A549 treated with DMSO at 1 μM for 4 hours (cell line): ENCODE data around the gene ZNF133. TPM values are rescaled to one million over a fixed set of nuclear protein-coding genes. Genes with fewer than 3 reads are reported as not detected.

Experiments
- total RNA-seq: library from RNA; stranded (reverse); fragments of 200-300 nt; extraction: Qiagen RNA extraction; gene quantifications from 5 replicates; pipeline ENCODE4 v1.2.3, GENCODE V29; 2022; ENCODE audit warnings: low read depth

Gene ZNF133
- total RNA-seq = 9.5 to 14.8 TPM (median 10.1 TPM) in 5 replicates

GRCh38 chr20:18287915-18288748 lies at the start of gene ZNF133:
ZNF133 (plus strand) TSS chr20:18288527; CDS start chr20:18305687, 17,160 bp downstream.

Other genes with a start within 250 kb of the ZNF133 start
- gene OVOL2, start 230.6 kb upstream of the ZNF133 start, total RNA-seq = 0.10 to 0.20 TPM (median 0.13 TPM) in 3 of 5 replicates, not detected in the others
- gene KAT14, start 150.7 kb upstream of the ZNF133 start, total RNA-seq = 9.5 to 10.8 TPM (median 10.1 TPM) in 5 replicates
- gene PET117, start 150.7 kb upstream of the ZNF133 start, total RNA-seq = 21.6 to 29.7 TPM (median 26.5 TPM) in 5 replicates
- gene DZANK1, start 178.5 kb downstream of the ZNF133 start, total RNA-seq = 2.8 to 3.2 TPM (median 2.8 TPM) in 5 replicates
- gene POLR3F, start 178.9 kb downstream of the ZNF133 start, total RNA-seq = 15.5 to 24.2 TPM (median 16.4 TPM) in 5 replicates
- 14.7 to 18.5 TPM (median 17.0 TPM) in 5 replicates for gene RBBP9, start 208.7 kb downstream of the ZNF133 start, total RNA-seq
- 59.4 to 68.4 TPM (median 65.4 TPM) in 5 replicates for gene SEC23B, start 219.4 kb downstream of the ZNF133 start, total RNA-seq